Measurements from ENCODE around the gene CHST12.

DNA sequence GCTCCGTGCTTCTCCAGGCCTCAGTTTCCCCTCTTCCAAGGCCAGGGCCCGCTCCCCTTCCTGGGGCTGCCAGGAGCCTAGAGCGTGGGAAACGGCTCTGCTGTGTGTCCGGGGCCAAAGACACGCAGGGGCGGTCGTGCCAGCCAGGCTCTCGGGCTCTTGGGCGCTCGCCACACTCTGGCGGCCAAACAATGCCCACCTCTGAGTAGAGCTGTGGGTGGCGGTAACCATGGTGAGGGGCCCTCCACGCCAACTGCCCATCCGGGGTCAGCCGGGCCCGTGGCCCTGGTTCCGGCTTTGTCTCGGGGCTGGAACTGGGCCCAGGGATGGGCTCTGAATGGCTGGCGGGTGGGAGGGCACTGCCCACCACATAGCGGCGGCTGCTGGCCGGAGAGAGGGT, 56.8 kb downstream of the CHST12 start:
- TF ChIP-seq CTCF (IDR thresholded peaks at IDR 0.05), result no peak
- TF ChIP-seq ZFX (IDR thresholded peaks at IDR 0.05; ENCODE audit: borderline replicate concordance), result no peak

Measured in 22Rv1 (cell line).